Stomach smooth muscle (tissue), 2 donors: ENCODE results near the gene ROBO1.

Source experiments
- H3K27ac ChIP-seq: one replicate; pipeline ENCODE4 v1.7.0; 2013; ENCODE audit warnings: mild to moderate bottlenecking, low read length, inconsistent platforms
- H3K27me3 ChIP-seq, 2 donors: one replicate each; pipeline ENCODE4 v1.7.0; 2013; ENCODE audit warnings: low read length in 2 of 2; ENCODE audit not compliant: insufficient read depth in 2 of 2, control insufficient read depth in 1 of 2
- H3K36me3 ChIP-seq, 2 donors: one replicate each; pipeline ENCODE4 v1.7.0; 2013; ENCODE audit warnings: low read length in 2 of 2; ENCODE audit not compliant: control insufficient read depth in 2 of 2, insufficient read depth in 2 of 2
- H3K4me1 ChIP-seq: one replicate; pipeline ENCODE4 v1.7.0; 2013; ENCODE audit warnings: low read length; ENCODE audit not compliant: control insufficient read depth, insufficient read depth
- H3K4me3 ChIP-seq, 2 donors: one replicate each; pipeline ENCODE4 v1.7.0; 2013; ENCODE audit warnings: low read length in 2 of 2
- H3K9ac ChIP-seq, 2 donors: one replicate each; pipeline ENCODE4 v1.7.0; 2013; ENCODE audit warnings: low read length in 2 of 2, mild to moderate bottlenecking in 1 of 2
- H3K9me3 ChIP-seq, 2 donors: one replicate each; pipeline ENCODE4 v1.7.0; 2013; ENCODE audit warnings: low read length in 2 of 2; ENCODE audit not compliant: control insufficient read depth in 2 of 2
- donor health status: healthy.
- donor health status: Pancreatic carcinoma.

The ROBO1 gene

DNA sequence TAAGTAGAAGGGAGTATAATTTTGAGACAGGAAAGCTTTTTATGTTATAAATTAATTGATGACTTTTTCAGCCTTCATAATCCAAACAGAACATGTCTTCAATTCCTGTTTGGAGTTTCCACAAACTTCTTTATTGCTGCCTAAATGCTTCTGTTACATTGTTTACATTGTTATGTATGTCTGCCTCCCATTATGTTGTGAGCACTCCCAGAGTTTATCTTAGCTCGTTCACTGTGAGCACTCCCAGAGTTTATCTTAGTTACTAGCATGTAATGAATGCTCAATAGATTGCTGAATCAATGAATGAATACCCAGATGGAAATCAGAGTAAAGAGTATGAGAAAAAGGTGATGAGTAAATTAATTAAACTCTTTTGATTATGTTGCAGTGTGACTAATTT lies 1178.0 kb downstream of the ROBO1 start:
- Histone ChIP-seq H3K9ac (no peak overlapping the region), H3K4me1 (no peaks in the 10 kb centered on the region), H3K4me3 (no peak overlapping the region), H3K36me3 (no peaks in the 10 kb centered on the region), H3K9me3 (no peaks in the 10 kb centered on the region), H3K27me3 (no peaks in the 10 kb centered on the region), H3K27ac (no peak overlapping the region)

DNA sequence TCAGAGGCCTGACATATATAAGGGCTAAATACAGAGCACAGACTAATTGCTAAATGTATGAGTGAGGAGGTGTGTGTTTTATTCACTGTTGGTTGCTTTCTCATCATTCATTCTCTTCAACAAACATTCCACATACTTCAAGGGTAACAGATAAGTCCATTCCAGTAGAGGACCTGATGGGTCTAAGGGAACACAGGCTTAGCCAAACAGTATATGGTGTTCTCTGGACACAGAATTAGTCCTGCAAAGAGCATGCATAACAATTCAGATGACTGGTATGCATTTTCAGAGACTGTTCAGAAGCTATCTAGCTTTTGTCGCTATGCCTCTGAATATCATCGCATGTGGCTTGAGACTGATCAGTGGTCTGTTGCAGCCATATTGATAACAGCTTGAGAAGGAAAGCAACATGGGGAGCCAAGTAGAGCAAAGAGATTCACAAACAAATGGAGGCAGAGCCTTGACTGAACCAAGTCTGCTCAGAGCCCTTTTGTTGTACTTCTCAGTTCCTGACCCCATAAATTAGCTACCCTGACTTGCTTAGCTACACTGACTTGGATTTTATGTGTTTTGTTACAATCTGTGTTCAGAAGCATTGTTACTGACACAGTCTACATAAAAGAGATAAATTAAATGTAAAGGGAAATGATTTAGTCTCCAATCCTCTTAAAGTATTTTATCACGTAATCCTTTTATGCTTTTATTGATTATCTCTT lies 1178.7 kb downstream of the ROBO1 start:
- Histone ChIP-seq H3K27me3 (no peaks in the 10 kb centered on the region), H3K9ac (no peak overlapping the region), H3K9me3 (no peaks in the 10 kb centered on the region), H3K4me1 (no peaks in the 10 kb centered on the region), H3K4me3 (no peak overlapping the region), H3K36me3 (no peaks in the 10 kb centered on the region), H3K27ac (no peak overlapping the region)

DNA sequence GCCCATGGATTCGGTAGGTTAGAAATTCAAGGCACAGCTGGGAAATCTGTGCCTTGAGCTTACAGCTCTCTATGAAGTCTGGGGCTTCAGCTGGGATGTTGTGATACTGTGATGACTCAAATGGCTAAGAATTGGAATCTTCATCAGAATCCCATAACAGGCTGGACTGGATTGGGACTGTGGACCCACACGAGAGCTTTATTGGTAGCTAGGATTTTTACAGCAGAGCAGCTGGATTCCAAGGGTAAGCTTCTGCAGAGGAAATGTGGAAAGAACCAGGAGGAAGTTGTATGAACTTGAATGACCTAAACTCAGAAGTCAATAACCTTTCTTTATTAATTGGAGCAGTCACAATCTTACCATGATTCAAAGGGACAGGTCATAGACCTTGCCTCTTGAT lies 1187.1 kb downstream of the ROBO1 start:
- Histone ChIP-seq H3K4me3 (no peak overlapping the region), H3K27ac (no peak overlapping the region), H3K4me1 (no peaks in the 10 kb centered on the region), H3K9ac (no peak overlapping the region), H3K9me3 (no peaks in the 10 kb centered on the region), H3K36me3 (no peaks in the 10 kb centered on the region), H3K27me3 (no peaks in the 10 kb centered on the region)

DNA sequence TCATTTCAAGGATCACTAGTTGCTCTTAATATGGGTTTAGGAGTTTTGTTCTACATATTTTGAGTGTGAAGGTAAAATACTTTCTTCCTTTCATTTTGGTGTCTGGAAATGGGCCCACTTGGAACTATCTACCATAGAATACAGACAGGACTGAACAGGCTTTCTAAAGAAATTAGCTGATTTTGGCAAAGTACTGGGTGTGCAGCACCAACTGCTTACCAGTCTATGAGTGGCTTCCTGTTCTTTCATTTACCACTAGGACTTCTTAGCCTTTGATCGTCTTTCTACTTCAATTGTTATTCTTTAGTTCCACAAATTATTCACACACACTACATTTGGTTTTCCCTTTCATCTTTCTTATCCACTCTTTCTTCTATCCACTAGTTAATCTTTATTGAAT lies 1196.3 kb downstream of the ROBO1 start:
- Histone ChIP-seq H3K27me3 (no peaks in the 10 kb centered on the region), H3K27ac (no peak overlapping the region), H3K9me3 (no peaks in the 10 kb centered on the region)

DNA sequence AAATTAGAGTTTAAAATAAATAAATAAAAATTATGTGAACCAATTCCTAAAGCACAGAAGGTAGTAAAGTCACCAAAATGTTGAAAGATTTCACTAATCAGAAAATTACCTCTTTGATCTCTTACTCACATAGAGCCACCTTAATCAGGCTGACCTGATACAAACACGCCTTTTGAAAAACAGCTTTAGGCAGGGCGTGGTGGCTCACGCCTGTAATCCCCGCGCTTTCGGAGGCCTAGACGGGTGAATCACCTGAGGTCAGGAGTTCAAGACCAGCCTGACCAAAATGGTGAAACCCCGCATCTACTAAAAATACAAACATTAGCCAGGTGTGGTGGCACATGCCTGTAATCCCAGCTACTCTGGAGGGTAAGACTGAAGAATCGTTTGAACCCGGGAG lies 1197.3 kb downstream of the ROBO1 start:
- H3K9me3 ChIP-seq = no peaks in the 10 kb centered on the region
- no peak overlapping the region for H3K4me3 ChIP-seq
- H3K4me1 ChIP-seq = no peaks in the 10 kb centered on the region
- H3K27ac ChIP-seq = no peak overlapping the region
- H3K36me3 ChIP-seq = no peaks in the 10 kb centered on the region
- H3K27me3 ChIP-seq = no peaks in the 10 kb centered on the region
- no peak overlapping the region for H3K9ac ChIP-seq

More for the DNA sequence above, 1196.3 kb downstream of the ROBO1 start:
- Histone ChIP-seq H3K36me3 (no peaks in the 10 kb centered on the region), H3K9ac (no peak overlapping the region), H3K4me1 (no peaks in the 10 kb centered on the region), H3K4me3 (no peak overlapping the region)

DNA sequence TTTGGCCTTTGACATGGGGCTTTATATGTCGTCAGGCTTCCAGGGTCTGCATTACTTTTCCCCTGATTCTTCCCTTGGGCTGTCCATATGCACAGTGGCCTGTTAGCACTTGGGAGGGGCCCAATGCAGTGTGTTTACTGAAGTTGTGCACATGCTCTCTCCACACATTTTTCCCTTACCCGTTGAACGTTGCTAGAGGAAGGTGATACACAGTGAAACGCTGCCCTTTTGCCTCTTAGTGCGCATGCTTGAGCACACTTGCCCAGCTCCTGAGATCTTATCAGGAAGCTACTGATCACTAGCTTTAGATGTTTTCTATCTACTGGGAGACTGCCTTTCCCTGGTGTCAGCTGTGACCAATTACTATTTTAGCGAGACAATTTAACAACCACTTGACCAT lies 1198.0 kb downstream of the ROBO1 start:
- Histone ChIP-seq H3K9ac (no peak overlapping the region), H3K4me1 (no peaks in the 10 kb centered on the region), H3K4me3 (no peak overlapping the region), H3K36me3 (no peaks in the 10 kb centered on the region), H3K9me3 (no peaks in the 10 kb centered on the region), H3K27ac (no peak overlapping the region), H3K27me3 (no peaks in the 10 kb centered on the region)

DNA sequence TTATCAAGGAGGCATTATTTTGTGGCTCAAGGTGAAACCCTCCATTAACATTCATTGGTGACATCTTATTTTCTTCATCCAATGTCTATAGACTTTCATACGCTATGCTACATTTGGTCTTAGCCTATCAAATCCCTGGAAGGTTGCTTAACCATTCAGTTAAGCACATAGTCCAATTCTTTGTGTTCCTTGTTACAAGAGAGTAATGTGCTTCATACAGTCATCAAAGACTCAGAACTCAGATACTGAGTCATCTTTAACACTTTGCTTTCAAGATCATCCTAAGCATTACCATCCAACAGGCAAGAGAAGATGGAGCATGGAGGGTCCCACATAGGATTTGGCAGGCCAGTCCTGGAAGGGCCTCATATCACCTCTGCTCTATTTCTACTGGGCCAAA lies 1202.1 kb downstream of the ROBO1 start:
- H3K27me3 ChIP-seq = no peaks in the 10 kb centered on the region
- no peaks in the 10 kb centered on the region for H3K9me3 ChIP-seq
- no peaks in the 10 kb centered on the region for H3K36me3 ChIP-seq
- no peak overlapping the region for H3K4me3 ChIP-seq
- no peak overlapping the region for H3K9ac ChIP-seq
- no peak overlapping the region for H3K27ac ChIP-seq
- H3K4me1 ChIP-seq = no peaks in the 10 kb centered on the region

DNA sequence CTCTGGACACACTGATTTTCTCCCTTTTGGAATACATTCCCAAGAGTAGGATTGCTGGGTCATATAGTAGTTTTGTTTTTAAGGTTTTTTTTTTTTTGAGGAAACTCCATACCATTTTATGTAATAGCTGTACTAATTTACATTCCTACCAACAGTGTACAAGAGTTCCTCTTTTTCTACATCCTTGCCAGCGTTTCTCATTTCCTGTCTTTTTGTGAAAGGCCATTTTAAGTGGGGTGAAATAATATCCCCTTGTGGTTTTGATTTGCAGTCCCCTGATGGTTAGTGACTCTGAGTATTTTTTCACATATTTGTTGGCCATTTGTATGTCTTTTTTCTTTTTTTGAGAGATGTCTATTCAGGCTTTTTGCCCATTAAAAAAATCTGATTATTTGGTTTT lies 1205.5 kb downstream of the ROBO1 start:
- Histone ChIP-seq H3K36me3 (no peaks in the 10 kb centered on the region), H3K4me1 (no peaks in the 10 kb centered on the region), H3K27ac (no peak overlapping the region), H3K9me3 (no peaks in the 10 kb centered on the region), H3K27me3 (no peaks in the 10 kb centered on the region), H3K4me3 (no peak overlapping the region), H3K9ac (no peak overlapping the region)
